K562 (cell line): ENCODE results near the gene UBE2D3. TPM values are rescaled to one million over a fixed set of nuclear protein-coding genes. Genes with fewer than 3 reads are reported as not detected.

Source experiments
- BRF2 ChIP-seq: IDR thresholded peaks from 3 replicates; pipeline ENCODE4 v1.6.1; 2011; ENCODE audit warnings: borderline replicate concordance, mild to moderate bottlenecking; ENCODE audit not compliant: insufficient read length, insufficient read depth
- E2F3 ChIP-seq: fragments of 250-450 bp; sonication (Bioruptor Pico); IDR thresholded peaks from 2 replicates; pipeline ENCODE4 v1.4.0; 2020; ENCODE audit warnings: mild to moderate bottlenecking
- FOXA3 ChIP-seq, 2 experiments: fragments of 450-650 bp in 1 of 2; sonication (generic) in 1 of 2; formaldehyde crosslinking; IDR thresholded peaks in 1 of 2; conservative IDR thresholded peaks in 1 of 2; 2 replicates each; pipeline versions ENCODE4 v1.4.0 to v1.8.0; 2020 to 2022; ENCODE audit warnings: mild to moderate bottlenecking in 2 of 2, missing genetic modification reagents in 1 of 2
- GATAD2B ChIP-seq: fragments of 450-650 bp; IDR thresholded peaks from 2 replicates; pipeline ENCODE4 v1.6.1; 2017; ENCODE audit warnings: mild to moderate bottlenecking, borderline replicate concordance
- HDAC3 ChIP-seq: fragments of 450-650 bp; IDR thresholded peaks from 2 replicates; pipeline ENCODE4 v1.6.1; 2018; ENCODE audit warnings: borderline replicate concordance, mild to moderate bottlenecking, moderate library complexity; ENCODE audit not compliant: partially characterized antibody
- HIVEP1 ChIP-seq: fragments of 250-450 bp; sonication (Bioruptor Pico); IDR thresholded peaks from 2 replicates; pipeline ENCODE4 v1.4.0; 2020; ENCODE audit warnings: mild to moderate bottlenecking
- HMG20B ChIP-seq: fragments of 250-450 bp; sonication (Bioruptor Pico); IDR thresholded peaks from 2 replicates; pipeline ENCODE4 v1.5.0; 2021; ENCODE audit warnings: mild to moderate bottlenecking
- MECOM ChIP-seq: fragments of 250-450 bp; sonication (Bioruptor Pico); IDR thresholded peaks from 2 replicates; pipeline ENCODE4 v1.8.0; 2022; ENCODE audit warnings: inconsistent platforms
- MTA3 ChIP-seq: fragments of 450-650 bp; formaldehyde crosslinking; IDR thresholded peaks from 2 replicates; pipeline ENCODE4 v1.6.1; 2017; ENCODE audit warnings: mild to moderate bottlenecking, borderline replicate concordance
- PYGO2 ChIP-seq: fragments of 450-650 bp; IDR thresholded peaks from 2 replicates; pipeline ENCODE4 v1.6.1; 2016; ENCODE audit warnings: mild to moderate bottlenecking, missing genetic modification characterization, moderate library complexity, missing compliant biosample characterization
- RBBP5 ChIP-seq: fragments of 200-600 bp; sonication (generic); IDR thresholded peaks from 2 replicates; pipeline ENCODE4 v1.6.1; 2012; ENCODE audit warnings: borderline replicate concordance, mild to moderate bottlenecking, low read length, control low read depth, inconsistent platforms; ENCODE audit not compliant: insufficient read depth, poor library complexity, severe bottlenecking
- SRSF9 ChIP-seq: fragments of 200-400 bp; formaldehyde crosslinking; IDR thresholded peaks from 2 replicates; pipeline ENCODE4 v1.6.1; 2017; ENCODE audit warnings: low read depth, low read length, borderline replicate concordance
- TAF9B ChIP-seq: fragments of 450-650 bp; IDR thresholded peaks from 2 replicates; pipeline ENCODE4 v1.6.1; 2018; ENCODE audit warnings: mild to moderate bottlenecking; ENCODE audit not compliant: partially characterized antibody
- TRIM28 ChIP-seq: fragments of 450-650 bp; IDR thresholded peaks from 2 replicates; pipeline ENCODE4 v1.6.1; 2017
- TSHZ1 ChIP-seq: fragments of 250-450 bp; sonication (Bioruptor Pico); IDR thresholded peaks from 2 replicates; pipeline ENCODE4 v1.4.0; 2020; ENCODE audit warnings: mild to moderate bottlenecking, moderate library complexity
- ZBTB2 ChIP-seq: fragments of 450-650 bp; IDR thresholded peaks from 2 replicates; pipeline ENCODE4 v1.6.1; 2016; ENCODE audit warnings: antibody characterized with exemption
- ZHX1 ChIP-seq: fragments of 150-350 bp; conservative IDR thresholded peaks from 2 replicates; pipeline ENCODE4 v1.6.1; 2014; ENCODE audit warnings: low read length
- ZNF277 ChIP-seq: fragments of 250-450 bp; sonication (Bioruptor Pico); IDR thresholded peaks from 2 replicates; pipeline ENCODE4 v1.8.0; 2022; ENCODE audit warnings: inconsistent platforms, mild to moderate bottlenecking, moderate library complexity, borderline replicate concordance
- polyA plus RNA-seq, 8 experiments: library from polyadenylated mRNA; depleted of rRNA in 4 of 8; stranded (reverse) in 5 of 8; unstranded in 3 of 8; fragments of >200 nt; fragmentation: Nextera tagmentation in 2 of 8; fragmentation: Illumina TruSeq in 1 of 8; extraction: Ambion mirVana in 2 of 8; extraction: Trizol in 1 of 8; gene quantifications; 2 replicates each; pipeline versions ENCODE4 v1.2.1 to v1.2.3, GENCODE V29; 2011 to 2014; ENCODE audit warnings: inconsistent platforms in 1 of 8, missing spikeins in 1 of 8
- total RNA-seq, 7 experiments: library from RNA; depleted of rRNA in 6 of 7; stranded (reverse); fragments of >200 nt in 6 of 7; fragmentation: Illumina TruSeq in 2 of 7; extraction: Trizol in 2 of 7; gene quantifications; 2 replicates each; pipeline versions ENCODE4 v1.2.1 to v1.2.3, GENCODE V29; 2011 to 2021; ENCODE audit warnings: low replicate concordance in 1 of 7

The UBE2D3 gene
- total and polyA plus RNA-seq, 9 of the 15 experiments (the other 6 are each of a cell fraction or from before 2014, with no cell fraction given): 191 to 618 (median 292) TPM

- TF ChIP-seq TAF9B (peak; percentile 24), HMG20B (no peak), TRIM28 (no peak), ZNF277 (no peak), SRSF9 (no peak), RBBP5 (no peak), E2F3 (CRISPR knock-in tag) (no peak), ZBTB2 (no peak), HDAC3 (no peak), TSHZ1 (no peak), MECOM (CRISPR knock-in tag) (no peak), PYGO2 (tag) (no peak), HIVEP1 (no peak), ZHX1 (no peak), BRF2 (no peak), FOXA3 (CRISPR knock-in tag; conservative IDR thresholded peaks at IDR 0.05 in 1 of 2, IDR thresholded peaks at IDR 0.05 in 1 of 2) (peak in 1 of 2 experiments; percentile 27; a peak in 1 of 4 replicates), MTA3 (no peak), GATAD2B (0 out of 2 replicates have a peak, but pooled peaks have one; percentile 11)
These were observed 44.4 kb upstream of the UBE2D3 start (continued) for GRCh38 chr4:102871772-102872171.
